HCT116 (cell line): ENCODE measurements around the gene PKP3. TPM values are rescaled to one million over a fixed set of nuclear protein-coding genes. Genes with fewer than 3 reads are reported as not detected.

Experiments
- ATAC-seq: fragments of 200-7000 bp; cut with Tn5 transposase; 2 replicates; pipeline ENCODE4 v1.9.1; 2020; ENCODE audit warnings: mild to moderate bottlenecking, moderate library complexity
- BruUV-seq: library from RNA; stranded (reverse); fragments of 400-500 nt; replicated peaks from 2 replicates; lab custom pipeline; 2021; lab: Mats Ljungman, UMichigan
- CTCF ChIA-PET: fragments of 300-600 bp; sonication (Branson Sonifier 250); formaldehyde crosslinking; loops from one replicate; lab custom pipeline; 2021; ENCODE audit warnings: antibody characterized with exemption; lab: Charles Lee
- POLR2A ChIA-PET: fragments of 300-600, 350-600 bp; sonication (Branson Sonifier 250); formaldehyde crosslinking; loops from one replicate; lab custom pipeline; 2021; ENCODE audit warnings: antibody characterized with exemption; lab: Charles Lee
- RAD21 ChIA-PET, 2 experiments: fragments of 300-600 bp; sonication (Branson Sonifier 250); formaldehyde crosslinking; loops; one replicate each; lab custom pipeline; 2023; ENCODE audit warnings: low total read pairs in 2 of 2; ENCODE audit not compliant: uncharacterized antibody in 2 of 2, unreplicated experiment in 2 of 2, low non-redundant PET in 1 of 2; lab: Charles Lee
- DNase-seq: peaks from one replicate; pipeline ENCODE4 v3.0.0-alpha.2; 2010; ENCODE audit warnings: low read depth, low spot score
- H2AFZ ChIP-seq: fragments of 200-600 bp; shearing (Covaris generic), sonication (generic); 2 replicates; pipeline ENCODE4 v1.6.1; 2017; ENCODE audit warnings: low read depth, mixed run types, mixed read lengths, antibody characterized with exemption, low read length; ENCODE audit not compliant: poor library complexity, severe bottlenecking
- H3K27ac ChIP-seq: 2 replicates; pipeline ENCODE4 v1.5.1; 2012; ENCODE audit warnings: low read depth, low read length
- H3K27me3 ChIP-seq: fragments of 200-600 bp; sonication (generic); 2 replicates; pipeline ENCODE4 v1.6.1; 2016; ENCODE audit warnings: mixed run types, low read length, mixed read lengths; ENCODE audit not compliant: insufficient read depth
- H3K36me3 ChIP-seq, 2 experiments: fragments of 200-500 bp in 1 of 2; fragments of 200-600 bp in 1 of 2; sonication (Bioruptor generic) in 1 of 2; sonication (generic) in 1 of 2; 2 replicates each; pipeline versions ENCODE4 v1.5.1 to v1.6.1; 2014 to 2016; ENCODE audit warnings: low read length in 2 of 2, inconsistent platforms in 1 of 2, mixed read lengths in 1 of 2, mixed run types in 1 of 2; ENCODE audit not compliant: insufficient read depth in 2 of 2, control insufficient read depth in 1 of 2
- H3K4me1 ChIP-seq, 2 experiments: fragments of 200-600 bp in 1 of 2; sonication (generic) in 1 of 2; 2 replicates each; pipeline versions ENCODE4 v1.5.1 to v1.6.1; 2012 to 2017; ENCODE audit warnings: low read length in 2 of 2, inconsistent platforms in 1 of 2, mild to moderate bottlenecking in 1 of 2, mixed read lengths in 1 of 2, mixed run types in 1 of 2, moderate library complexity in 1 of 2; ENCODE audit not compliant: insufficient read depth in 2 of 2, control insufficient read depth in 1 of 2
- H3K4me2 ChIP-seq: fragments of 200-600 bp; sonication (generic); 2 replicates; pipeline ENCODE4 v1.6.1; 2017; ENCODE audit warnings: mixed run types, low read length, mixed read lengths
- H3K4me3 ChIP-seq, 2 experiments: fragments of 200-600 bp in 1 of 2; sonication (generic) in 1 of 2; replicated peaks in 1 of 2; 2 replicates each; pipeline ENCODE4 v1.5.1; 2011 to 2016; ENCODE audit warnings: low read length in 2 of 2, control low read depth in 1 of 2, low read depth in 1 of 2, mild to moderate bottlenecking in 1 of 2, mixed read lengths in 1 of 2, mixed run types in 1 of 2
- H3K79me2 ChIP-seq: fragments of 200-600 bp; sonication (generic); 2 replicates; pipeline ENCODE4 v1.6.1; 2017; ENCODE audit warnings: mild to moderate bottlenecking, mixed run types, low read length, moderate library complexity, mixed read lengths; ENCODE audit not compliant: insufficient read depth
- H3K9ac ChIP-seq: fragments of 200-600 bp; sonication (generic); 2 replicates; pipeline ENCODE4 v1.6.1; 2016; ENCODE audit warnings: low read length, mixed read lengths
- H3K9me2 ChIP-seq: fragments of 200-600 bp; sonication (generic), shearing (Covaris generic); 2 replicates; pipeline ENCODE4 v1.6.1; 2017; ENCODE audit warnings: mixed run types, mild to moderate bottlenecking, moderate library complexity; ENCODE audit not compliant: insufficient read depth
- H3K9me3 ChIP-seq, 2 experiments: fragments of 200-500 bp in 1 of 2; fragments of 200-600 bp in 1 of 2; sonication (Bioruptor generic) in 1 of 2; sonication (generic) in 1 of 2; 2 replicates each; pipeline ENCODE4 v1.6.1; 2014 to 2017; ENCODE audit warnings: low read length in 2 of 2, mixed read lengths in 2 of 2, inconsistent platforms in 1 of 2, low read depth in 1 of 2, mild to moderate bottlenecking in 1 of 2, mixed run types in 1 of 2, moderate library complexity in 1 of 2; ENCODE audit not compliant: control insufficient read depth in 1 of 2, insufficient read depth in 1 of 2
- H4K20me1 ChIP-seq: fragments of 200-600 bp; sonication (generic), shearing (Covaris generic); 2 replicates; pipeline ENCODE4 v1.6.1; 2017; ENCODE audit warnings: mixed run types, mild to moderate bottlenecking, moderate library complexity; ENCODE audit not compliant: insufficient read depth
- CBX3 ChIP-seq: IDR thresholded peaks from 2 replicates; pipeline ENCODE4 v1.6.1; 2012; ENCODE audit warnings: low read depth
- ELF1 ChIP-seq: IDR thresholded peaks from 2 replicates; pipeline ENCODE4 v1.6.1; 2012; ENCODE audit warnings: low read depth, borderline replicate concordance
- FOSL1 ChIP-seq: IDR thresholded peaks from 2 replicates; pipeline ENCODE4 v1.6.1; 2012; ENCODE audit warnings: low read depth
- POLR2A ChIP-seq: IDR thresholded peaks from 2 replicates; pipeline ENCODE4 v1.7.0; 2011; ENCODE audit warnings: borderline replicate concordance; ENCODE audit not compliant: insufficient read depth, insufficient read length; ENCODE audit errors: extremely low read depth
- POLR2AphosphoS5 ChIP-seq: IDR thresholded peaks from 2 replicates; pipeline ENCODE4 v1.6.1; 2011; ENCODE audit warnings: mild to moderate bottlenecking, low read depth, low read length, moderate library complexity
- TCF7L2 ChIP-seq: IDR thresholded peaks from 2 replicates; pipeline ENCODE4 v1.7.0; 2011; ENCODE audit warnings: borderline replicate concordance, inconsistent platforms; ENCODE audit not compliant: insufficient read depth, insufficient read length; ENCODE audit errors: extremely low read depth
- YY1 ChIP-seq: IDR thresholded peaks from 2 replicates; pipeline ENCODE4 v1.6.1; 2011; ENCODE audit warnings: low read length, low read depth, moderate library complexity, mild to moderate bottlenecking; ENCODE audit not compliant: insufficient replicate concordance; ENCODE audit errors: extremely low read depth
- ZFX ChIP-seq: fragments of 450-650 bp; IDR thresholded peaks from 2 replicates; pipeline ENCODE4 v1.6.1; 2017
- intact Hi-C: fragments of 100-400 bp; cut with micrococcal nuclease; formaldehyde crosslinking; loops from 2 replicates; pipeline ENCODE4 v1.10.0; 2022
- total RNA-seq: library from RNA; stranded (reverse); gene quantifications from one replicate; pipeline ENCODE4 v1.2.1, GENCODE V29; 2021; ENCODE audit not compliant: unreplicated experiment
- TF ChIP-seq, protein P1 (sequence below): IDR thresholded peaks from 2 replicates; pipeline ENCODE4 v1.6.1; 2011; ENCODE audit warnings: mild to moderate bottlenecking, low read length, moderate library complexity; ENCODE audit not compliant: insufficient replicate concordance; ENCODE audit errors: extremely low read depth

PKP3 gene
- total RNA-seq, 1 experiment from 2014 or later: 157 TPM

- Histone ChIP-seq H3K9me2 (no peaks in the 10 kb centered on the region), H4K20me1 (no peaks in the 10 kb centered on the region), H3K4me1 (peaks cover 19 to 34% of the 10 kb centered on the region in 2 experiments), H2AFZ (no peak within 1 kb of the TSS), H3K4me3 (peak within 1 kb of the TSS; percentile 82 to 86), H3K9ac (peak within 1 kb of the TSS; percentile 88), H3K79me2 (peaks cover 60% of the 10 kb centered on the region), H3K27ac (peak within 1 kb of the TSS; percentile 98), H3K4me2 (peak within 1 kb of the TSS; percentile 85), H3K27me3 (no peaks in the 10 kb centered on the region), H3K36me3 (peaks cover 11 to 21% of the 10 kb centered on the region in 2 experiments; a peak in 3 of 4 replicates), H3K9me3 (no peaks in the 10 kb centered on the region)
- POLR2A ChIA-PET: interaction anchor here (1.2 to 2.4 kb wide), 2 partner anchors 10 to 43 kb away, joined by 3 to 10 read pairs; no protein-coding TSS in a partner anchor
- intact Hi-C loops: loop anchor here (5.0 kb wide), 3 partner anchors 43 to 213 kb away; partner anchors contain the start of genes PSMD13, RNH1 and SIRT3
- RAD21 ChIA-PET: interaction anchor here in 1 of 2 experiments (0.6 to 1.2 kb wide), 2 partner anchors 8 to 56 kb away, joined by 3 read pairs; partner anchors contain the start of genes ANO9 and PKP3
- ATAC-seq (peak; percentile 78), DNase-seq (peak; percentile 91)
- CTCF ChIA-PET: interaction anchor here (1.4 to 3.0 kb wide), 3 partner anchors 9 to 43 kb away, joined by 4 to 31 read pairs (median 11); no protein-coding TSS in a partner anchor
- no peak for TF ChIP-seq CBX3
- TF ChIP-seq POLR2AphosphoS5: peak; percentile 89
- TF ChIP-seq FOSL1: no peak
- TF ChIP-seq ZFX: peak; percentile 94
- peak; percentile 75 for TF ChIP-seq POLR2A
- no peak for TF ChIP-seq ELF1
- TF ChIP-seq, protein P1, sequence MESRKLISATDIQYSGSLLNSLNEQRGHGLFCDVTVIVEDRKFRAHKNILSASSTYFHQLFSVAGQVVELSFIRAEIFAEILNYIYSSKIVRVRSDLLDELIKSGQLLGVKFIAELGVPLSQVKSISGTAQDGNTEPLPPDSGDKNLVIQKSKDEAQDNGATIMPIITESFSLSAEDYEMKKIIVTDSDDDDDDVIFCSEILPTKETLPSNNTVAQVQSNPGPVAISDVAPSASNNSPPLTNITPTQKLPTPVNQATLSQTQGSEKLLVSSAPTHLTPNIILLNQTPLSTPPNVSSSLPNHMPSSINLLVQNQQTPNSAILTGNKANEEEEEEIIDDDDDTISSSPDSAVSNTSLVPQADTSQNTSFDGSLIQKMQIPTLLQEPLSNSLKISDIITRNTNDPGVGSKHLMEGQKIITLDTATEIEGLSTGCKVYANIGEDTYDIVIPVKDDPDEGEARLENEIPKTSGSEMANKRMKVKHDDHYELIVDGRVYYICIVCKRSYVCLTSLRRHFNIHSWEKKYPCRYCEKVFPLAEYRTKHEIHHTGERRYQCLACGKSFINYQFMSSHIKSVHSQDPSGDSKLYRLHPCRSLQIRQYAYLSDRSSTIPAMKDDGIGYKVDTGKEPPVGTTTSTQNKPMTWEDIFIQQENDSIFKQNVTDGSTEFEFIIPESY: no peak
- TF ChIP-seq TCF7L2: peak; percentile 51
- no peak for TF ChIP-seq YY1
- no TSS peak for BruUV-seq
Observed at GRCh38 chr11:449889-450808, 56.1 kb downstream of the PKP3 start, which contains the start of gene PTDSS2. TSS of gene PTDSS2 (plus strand) at chr11:450279. CDS start at chr11:450456, 177 bp downstream.
